Endodermal cell (in vitro differentiated cells): ENCODE measurements around the gene ZNF555. TPM values are rescaled to one million over a fixed set of nuclear protein-coding genes. Genes with fewer than 3 reads are reported as not detected.

Experiments used
- DNase-seq: peaks from one replicate; pipeline ENCODE4 v3.0.0-alpha.2; 2017
- H3K27ac ChIP-seq: 2 replicates; pipeline ENCODE4 v1.5.1; 2013; ENCODE audit warnings: mild to moderate bottlenecking, low read depth, low read length, moderate library complexity
- H3K27me3 ChIP-seq: 2 replicates; pipeline ENCODE4 v1.6.1; 2013; ENCODE audit warnings: mild to moderate bottlenecking, low read length, moderate library complexity; ENCODE audit not compliant: insufficient read depth, control insufficient read depth, poor library complexity, severe bottlenecking
- H3K36me3 ChIP-seq: 2 replicates; pipeline ENCODE4 v1.7.0; 2013; ENCODE audit warnings: mild to moderate bottlenecking, low read length, moderate library complexity; ENCODE audit not compliant: control insufficient read depth, insufficient read depth
- H3K4me1 ChIP-seq: one replicate; pipeline ENCODE4 v1.7.0; 2013; ENCODE audit warnings: low read length; ENCODE audit not compliant: control insufficient read depth, insufficient read depth
- H3K4me3 ChIP-seq: 2 replicates; pipeline ENCODE4 v1.5.1; 2013; ENCODE audit warnings: mild to moderate bottlenecking, low read length, moderate library complexity
- H3K9ac ChIP-seq: 2 replicates; pipeline ENCODE4 v1.6.1; 2013; ENCODE audit warnings: mild to moderate bottlenecking, low read length, moderate library complexity; ENCODE audit not compliant: poor library complexity, severe bottlenecking; ENCODE audit errors: extremely low read depth
- H3K9me3 ChIP-seq: 2 replicates; pipeline ENCODE4 v1.6.1; 2013; ENCODE audit warnings: mild to moderate bottlenecking, low read length, moderate library complexity; ENCODE audit not compliant: control insufficient read depth
- H3K27ac Mint-ChIP-seq: 2 replicates; pipeline ENCODE4 v1.8.0; 2020; ENCODE audit warnings: mixed read lengths
- H3K27me3 Mint-ChIP-seq: 2 replicates; pipeline ENCODE4 v1.8.0; 2021; ENCODE audit warnings: mild to moderate bottlenecking, mixed read lengths; ENCODE audit not compliant: insufficient read depth
- H3K36me3 Mint-ChIP-seq: 2 replicates; pipeline ENCODE4 v1.8.0; 2020; ENCODE audit warnings: low read depth, mixed read lengths
- H3K4me1 Mint-ChIP-seq: 2 replicates; pipeline ENCODE4 v1.8.0; 2020; ENCODE audit warnings: mixed read lengths
- H3K4me3 Mint-ChIP-seq: 2 replicates; pipeline ENCODE4 v1.8.0; 2020; ENCODE audit warnings: mild to moderate bottlenecking, moderate library complexity, mixed read lengths
- H3K9me3 Mint-ChIP-seq: 2 replicates; pipeline ENCODE4 v1.8.0; 2020; ENCODE audit warnings: mild to moderate bottlenecking, mixed read lengths
- CTCF ChIP-seq: fragments of 200-600 bp; sonication (generic); conservative IDR thresholded peaks from 2 replicates; pipeline ENCODE4 v1.5.0; 2021; ENCODE audit warnings: antibody characterized with exemption, mild to moderate bottlenecking
- WGBS, 2 experiments: methylation state at CpG; one replicate each; pipeline versions ENCODE4 v1.1.5 to v1.1.7; 2013; ENCODE audit warnings: missing lambda C conversion rate in 2 of 2, mixed read lengths in 1 of 2; ENCODE audit not compliant: insufficient coverage in 1 of 2, insufficient read length in 1 of 2; 5-methylcytosine and 5-hydroxymethylcytosine counted together
- total RNA-seq, 2 donors: library from RNA; stranded (reverse); fragmentation: NEBNext Ultra II Directional in 1 of 2; extraction: Animal tissue kit (Norgen Biotek cat#: 25700) in 1 of 2; gene quantifications; 2 replicates in 1 of 2; 3 replicates in 1 of 2; pipeline ENCODE4 v1.2.1, GENCODE V29; 2021

Gene ZNF555
- total RNA-seq, 2 donors from 2014 or later = 9.6 to 10.5 TPM

DNA sequence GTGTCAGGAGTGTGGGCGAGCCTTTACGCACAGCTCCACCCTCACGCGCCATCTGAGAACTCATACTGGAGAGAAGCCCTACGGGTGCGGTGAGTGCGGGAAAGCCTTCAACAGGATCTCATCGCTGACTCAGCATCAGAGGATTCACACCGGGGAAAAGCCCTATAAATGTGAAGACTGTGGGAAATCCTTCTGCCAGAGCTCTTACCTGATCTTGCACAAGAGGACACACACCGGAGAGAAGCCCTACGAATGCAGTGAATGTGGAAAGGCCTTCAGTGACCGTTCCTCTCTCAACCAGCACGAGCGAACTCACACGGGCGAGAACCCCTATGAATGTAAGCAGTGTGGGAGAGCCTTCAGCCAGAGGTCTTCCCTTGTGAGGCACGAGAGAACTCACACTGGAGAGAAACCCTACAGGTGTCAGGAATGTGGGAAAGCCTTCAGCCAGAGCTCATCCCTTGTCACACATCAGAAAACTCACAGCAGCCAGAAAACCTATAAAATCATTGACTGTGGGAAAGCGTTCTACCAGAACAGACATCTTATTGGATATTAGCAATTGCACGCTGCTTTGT is 6.9 kb upstream of the ZNF555 start:
- no peak overlapping the region for H3K9ac ChIP-seq
- Mint-ChIP-seq H3K27ac (no peak overlapping the region), H3K36me3 (peaks cover 79% of the 10 kb centered on the region), H3K4me3 (no peak overlapping the region), H3K9me3 (peaks cover 88% of the 10 kb centered on the region), H3K27me3 (peaks cover 2% of the 10 kb centered on the region), H3K4me1 (no peaks in the 10 kb centered on the region)
- 97% methylated on average over 19 of the region's 19 CpGs for WGBS, 2 experiments
- no peak for TF ChIP-seq CTCF
- DNase-seq = no peak
- H3K9me3 ChIP-seq = peaks cover 72% of the 10 kb centered on the region
- no peaks in the 10 kb centered on the region for H3K27me3 ChIP-seq
- no peaks in the 10 kb centered on the region for H3K4me1 ChIP-seq
- peak overlapping the region; percentile 51 for H3K4me3 ChIP-seq
- H3K36me3 ChIP-seq = peaks cover 29% of the 10 kb centered on the region
- H3K27ac ChIP-seq = no peak overlapping the region

- H3K27me3 Mint-ChIP-seq = peaks cover 5% of the 10 kb centered on the region
- no peak overlapping the region for H3K9ac ChIP-seq
- H3K36me3 Mint-ChIP-seq = peaks cover 58% of the 10 kb centered on the region
- H3K4me3 ChIP-seq = no peak overlapping the region
- 71 to 78% methylated on average over 1 to 4 of the region's 4 CpGs for WGBS, 2 experiments
- H3K9me3 ChIP-seq = peaks cover 51% of the 10 kb centered on the region
- TF ChIP-seq CTCF = no peak
- no peak overlapping the region for H3K27ac ChIP-seq
- H3K27me3 ChIP-seq = no peaks in the 10 kb centered on the region
- H3K27ac Mint-ChIP-seq = no peak overlapping the region
- peaks cover 4% of the 10 kb centered on the region for H3K4me1 Mint-ChIP-seq
- peaks cover 25% of the 10 kb centered on the region for H3K36me3 ChIP-seq
- H3K4me3 Mint-ChIP-seq = no peak overlapping the region
- DNase-seq = no peak
- no peaks in the 10 kb centered on the region for H3K4me1 ChIP-seq
- H3K9me3 Mint-ChIP-seq = peaks cover 78% of the 10 kb centered on the region
Observed at GRCh38 chr19:2837430-2837829, 3.8 kb upstream of the ZNF555 start.

GRCh38 chr19:2841855-2842574 is 740 bp downstream of the ZNF555 start:
- peaks cover 4% of the 10 kb centered on the region for H3K27me3 Mint-ChIP-seq
- H3K9me3 ChIP-seq = peaks cover 43% of the 10 kb centered on the region
- H3K4me3 ChIP-seq = peak overlapping the region; percentile 82
- peak; percentile 51 for DNase-seq
- H3K36me3 ChIP-seq = peaks cover 18% of the 10 kb centered on the region
- no peaks in the 10 kb centered on the region for H3K27me3 ChIP-seq
- peak overlapping the region; percentile 70 for H3K4me3 Mint-ChIP-seq
- no peak for TF ChIP-seq CTCF
- H3K4me1 ChIP-seq = no peaks in the 10 kb centered on the region
- H3K4me1 Mint-ChIP-seq = peaks cover 5% of the 10 kb centered on the region
- H3K27ac ChIP-seq = no peak overlapping the region
- 8 to 35% methylated on average over 20 to 62 of the region's 62 CpGs for WGBS, 2 experiments
- peaks cover 65% of the 10 kb centered on the region for H3K9me3 Mint-ChIP-seq
- peaks cover 50% of the 10 kb centered on the region for H3K36me3 Mint-ChIP-seq
- peak overlapping the region; percentile 45 for H3K9ac ChIP-seq
- no peak overlapping the region for H3K27ac Mint-ChIP-seq
